Endothelial cell of umbilical vein (primary cell): ENCODE measurements around the gene NOL12. TPM values are rescaled to one million over a fixed set of nuclear protein-coding genes. Genes with fewer than 3 reads are reported as not detected.

Source experiments
- BruUV-seq: library from RNA; stranded (reverse); fragments of 400-500 nt; replicated peaks from 2 replicates; lab custom pipeline; 2021; lab: Mats Ljungman, UMichigan
- CTCF ChIA-PET: fragments of 300-600, 350-600 bp; sonication (Branson Sonifier 250); formaldehyde crosslinking; loops from one replicate; lab custom pipeline; 2021; ENCODE audit warnings: antibody characterized with exemption, inconsistent platforms; lab: Charles Lee
- POLR2A ChIA-PET: fragments of 300-600, 350-600 bp; sonication (Branson Sonifier 250); formaldehyde crosslinking; loops from one replicate; lab custom pipeline; 2021; ENCODE audit warnings: antibody characterized with exemption, inconsistent platforms; lab: Charles Lee
- DNase-seq: peaks from one replicate; pipeline ENCODE4 v3.0.0-alpha.2; 2011; ENCODE audit warnings: low read depth, low spot score
- FAIRE-seq: peaks from 2 replicates; lab custom pipeline; 2011; peaks lifted over from hg19 to GRCh38; lab: Jason Lieb, UNC
- H2AFZ ChIP-seq: 2 replicates; pipeline ENCODE4 v1.6.0; 2012; ENCODE audit warnings: low read depth, low read length, control low read depth, inconsistent platforms
- H3K27ac ChIP-seq: 2 replicates; pipeline ENCODE4 v1.5.1; 2011; ENCODE audit warnings: low read depth, mild to moderate bottlenecking, control low read depth, low read length, moderate library complexity; ENCODE audit not compliant: insufficient read depth
- H3K27me3 ChIP-seq, 2 experiments: 2 replicates each; pipeline versions ENCODE4 v1.6.0 to v1.6.1; 2011; ENCODE audit warnings: low read length in 2 of 2, mixed read lengths in 1 of 2; ENCODE audit not compliant: control insufficient read depth in 2 of 2, insufficient read depth in 2 of 2
- H3K36me3 ChIP-seq, 2 experiments: 2 replicates in 1 of 2; 3 replicates in 1 of 2; pipeline ENCODE4 v1.5.1; 2011; ENCODE audit warnings: low read length in 2 of 2, mild to moderate bottlenecking in 1 of 2, moderate library complexity in 1 of 2; ENCODE audit not compliant: control insufficient read depth in 2 of 2, insufficient read depth in 2 of 2; ENCODE audit errors: extremely low read depth in 1 of 2
- H3K4me1 ChIP-seq: 3 replicates; pipeline ENCODE4 v1.5.1; 2011; ENCODE audit warnings: mild to moderate bottlenecking, low read length; ENCODE audit not compliant: control insufficient read depth, insufficient read depth; ENCODE audit errors: extremely low read depth
- H3K4me2 ChIP-seq: 2 replicates; pipeline ENCODE4 v1.6.1; 2011; ENCODE audit warnings: low read length, control low read depth, mixed read lengths; ENCODE audit not compliant: insufficient read depth
- H3K4me3 ChIP-seq, 3 experiments: fragments of 200-600 bp in 1 of 3; sonication (generic), shearing (Covaris generic) in 1 of 3; replicated peaks in 1 of 3; 2 replicates each; pipeline ENCODE4 v1.5.1; 2011 to 2016; ENCODE audit warnings: control low read depth in 3 of 3, low read length in 3 of 3, mild to moderate bottlenecking in 2 of 3, inconsistent platforms in 1 of 3, low read depth in 1 of 3, moderate library complexity in 1 of 3; ENCODE audit not compliant: insufficient read depth in 1 of 3
- H3K79me2 ChIP-seq: 2 replicates; pipeline ENCODE4 v1.6.0; 2012; ENCODE audit warnings: low read length, inconsistent platforms; ENCODE audit not compliant: control insufficient read depth, insufficient read depth
- H3K9ac ChIP-seq: replicated peaks from 2 replicates; pipeline ENCODE3; 2011; ENCODE audit warnings: low read length, control low read depth; ENCODE audit not compliant: insufficient read depth; ENCODE audit errors: extremely low read depth
- H3K9me1 ChIP-seq: replicated peaks from 3 replicates; pipeline ENCODE4 v1.6.0; 2011; ENCODE audit warnings: mild to moderate bottlenecking, low read length; ENCODE audit not compliant: control insufficient read depth, insufficient read depth; ENCODE audit errors: extremely low read depth
- H3K9me3 ChIP-seq: replicated peaks from 2 replicates; pipeline ENCODE4 v1.5.1; 2012; ENCODE audit warnings: low read length, inconsistent platforms; ENCODE audit not compliant: control insufficient read depth, insufficient read depth
- H4K20me1 ChIP-seq: replicated peaks from 2 replicates; pipeline ENCODE3; 2011; ENCODE audit warnings: mild to moderate bottlenecking, low read length; ENCODE audit not compliant: control insufficient read depth, insufficient read depth; ENCODE audit errors: extremely low read depth
- EZH2 ChIP-seq: IDR thresholded peaks from 2 replicates; pipeline ENCODE4 v1.6.1; 2012; ENCODE audit warnings: borderline replicate concordance, low read depth, mild to moderate bottlenecking, moderate library complexity, low read length, inconsistent platforms; ENCODE audit not compliant: severe bottlenecking
- FOS ChIP-seq: IDR thresholded peaks from 2 replicates; pipeline ENCODE4 v1.6.1; 2011; ENCODE audit warnings: mild to moderate bottlenecking, low read length, moderate library complexity, borderline replicate concordance; ENCODE audit not compliant: insufficient read depth
- GATA2 ChIP-seq: IDR thresholded peaks from 2 replicates; pipeline ENCODE4 v1.7.0; 2011; ENCODE audit warnings: low read depth, mild to moderate bottlenecking, moderate library complexity, mixed read lengths, low read length; ENCODE audit not compliant: insufficient read length, insufficient read depth
- JUN ChIP-seq: IDR thresholded peaks from 2 replicates; pipeline ENCODE4 v1.6.1; 2011; ENCODE audit warnings: borderline replicate concordance, low read depth; ENCODE audit not compliant: insufficient read length, insufficient read depth
- MAX ChIP-seq: IDR thresholded peaks from 2 replicates; pipeline ENCODE4 v1.6.1; 2011; ENCODE audit not compliant: insufficient read depth, insufficient read length
- MYC ChIP-seq: IDR thresholded peaks from one replicate; pipeline ENCODE4 v1.6.1; 2011; ENCODE audit warnings: mild to moderate bottlenecking, low read depth, low read length
- POLR2A ChIP-seq: IDR thresholded peaks from 2 replicates; pipeline ENCODE4 v1.6.1; 2012; ENCODE audit warnings: low read depth, mild to moderate bottlenecking, control low read depth, low read length
- POLR2AphosphoS5 ChIP-seq: IDR thresholded peaks from 2 replicates; pipeline ENCODE4 v1.6.1; 2012; ENCODE audit warnings: low read depth, mild to moderate bottlenecking, control low read depth, low read length, moderate library complexity; ENCODE audit not compliant: insufficient read depth
- dilution Hi-C: fragments of 300-500 bp; cut with MboI; formaldehyde crosslinking; loops from one replicate; pipeline ENCODE4 v1.15.0; 2019; ENCODE audit warnings: low sequenced_read_pairs; ENCODE audit not compliant: extremely low pct_ligation_motif_present
- intact Hi-C: fragments of 100-400 bp; cut with micrococcal nuclease; formaldehyde crosslinking; loops from one replicate; pipeline ENCODE4 v1.10.0; 2022
- polyA plus RNA-seq, 4 experiments: library from polyadenylated mRNA; depleted of rRNA in 3 of 4; stranded (reverse) in 3 of 4; unstranded in 1 of 4; fragments of >200 nt; gene quantifications; 2 replicates each; pipeline versions ENCODE4 v1.2.1 to v1.2.3, GENCODE V29; 2011 to 2012; ENCODE audit warnings: missing spikeins in 1 of 4
- total RNA-seq: library from RNA; stranded (reverse); gene quantifications from 2 replicates; pipeline ENCODE4 v1.2.3, GENCODE V29; 2021
- TF ChIP-seq, protein P1 (sequence below), 2 donors: IDR thresholded peaks; 1 replicate in 1 of 2; 2 replicates in 1 of 2; pipeline ENCODE4 v1.5.1; 2011; ENCODE audit warnings: low read length in 2 of 2, mild to moderate bottlenecking in 2 of 2, moderate library complexity in 2 of 2, control low read depth in 1 of 2, inconsistent platforms in 1 of 2, low read depth in 1 of 2; ENCODE audit not compliant: insufficient read depth in 1 of 2; ENCODE audit errors: extremely low read depth in 1 of 2

NOL12 gene
- total and polyA plus RNA-seq, 2 donors (not counting 3 experiments of a cell fraction or from before 2014, with no cell fraction given), result 23.2 to 29.1 TPM

GRCh38 chr22:37726241-37726887 is 40.2 kb downstream of the NOL12 start:
- Histone ChIP-seq H3K4me3 (no peak overlapping the region), H3K79me2 (no peaks in the 10 kb centered on the region), H3K4me2 (no peak overlapping the region), H3K27ac (no peak overlapping the region), H3K27me3 (no peaks in the 10 kb centered on the region), H3K36me3 (no peaks in the 10 kb centered on the region), H3K9me1 (no peaks in the 10 kb centered on the region), H3K9me3 (no peaks in the 10 kb centered on the region), H4K20me1 (no peaks in the 10 kb centered on the region), H3K9ac (no peak overlapping the region), H2AFZ (no peak overlapping the region), H3K4me1 (no peaks in the 10 kb centered on the region)
- ChIA-PET POLR2A (interaction anchor here (0.7 kb wide), 1 partner anchor 185 kb away, joined by 4 read pairs; no protein-coding TSS in a partner anchor), CTCF (interaction anchor here (1.0 kb wide), 1 partner anchor 22 kb away, joined by 3 read pairs; no protein-coding TSS in a partner anchor)
- DNase-seq (no peak), FAIRE-seq (no peak)
- TF ChIP-seq JUN (no peak), POLR2AphosphoS5 (no peak), EZH2 (no peak)
- TF ChIP-seq, protein P1, sequence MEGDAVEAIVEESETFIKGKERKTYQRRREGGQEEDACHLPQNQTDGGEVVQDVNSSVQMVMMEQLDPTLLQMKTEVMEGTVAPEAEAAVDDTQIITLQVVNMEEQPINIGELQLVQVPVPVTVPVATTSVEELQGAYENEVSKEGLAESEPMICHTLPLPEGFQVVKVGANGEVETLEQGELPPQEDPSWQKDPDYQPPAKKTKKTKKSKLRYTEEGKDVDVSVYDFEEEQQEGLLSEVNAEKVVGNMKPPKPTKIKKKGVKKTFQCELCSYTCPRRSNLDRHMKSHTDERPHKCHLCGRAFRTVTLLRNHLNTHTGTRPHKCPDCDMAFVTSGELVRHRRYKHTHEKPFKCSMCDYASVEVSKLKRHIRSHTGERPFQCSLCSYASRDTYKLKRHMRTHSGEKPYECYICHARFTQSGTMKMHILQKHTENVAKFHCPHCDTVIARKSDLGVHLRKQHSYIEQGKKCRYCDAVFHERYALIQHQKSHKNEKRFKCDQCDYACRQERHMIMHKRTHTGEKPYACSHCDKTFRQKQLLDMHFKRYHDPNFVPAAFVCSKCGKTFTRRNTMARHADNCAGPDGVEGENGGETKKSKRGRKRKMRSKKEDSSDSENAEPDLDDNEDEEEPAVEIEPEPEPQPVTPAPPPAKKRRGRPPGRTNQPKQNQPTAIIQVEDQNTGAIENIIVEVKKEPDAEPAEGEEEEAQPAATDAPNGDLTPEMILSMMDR (IDR thresholded peaks at IDR 0.05; ENCODE audit: extremely low read depth in 1 of 2, insufficient read depth in 1 of 2, low read depth in 1 of 2, low read length in 2 of 2), result peak in 1 of 2 donors; percentile 8
- BruUV-seq, result no TSS peak
- intact Hi-C loops, result no loop called here
- dilution Hi-C loops, result no loop called here

DNA sequence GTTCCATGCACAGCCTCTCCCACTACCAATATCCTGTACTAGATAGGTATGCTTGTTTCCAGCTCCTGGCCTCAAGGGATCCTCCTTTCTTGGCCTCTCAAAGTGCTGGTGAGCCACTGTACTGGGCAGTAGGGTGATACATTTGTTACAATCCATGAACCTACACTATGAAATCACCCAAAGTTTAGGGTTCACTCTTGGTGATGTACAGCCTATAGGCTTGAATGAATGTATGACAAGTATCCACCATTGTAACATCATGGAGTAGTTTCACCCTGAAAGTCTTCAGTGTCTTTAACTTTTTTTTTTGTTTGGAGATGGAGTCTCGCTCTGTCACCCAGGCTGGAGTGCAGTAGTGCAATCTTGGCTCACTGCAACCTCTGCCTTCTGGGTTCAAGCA is 42.5 kb downstream of the NOL12 start:
- Histone ChIP-seq H3K9ac (no peak overlapping the region), H3K9me3 (no peaks in the 10 kb centered on the region), H3K36me3 (no peaks in the 10 kb centered on the region), H3K4me3 (no peak overlapping the region), H3K4me2 (no peak overlapping the region), H3K79me2 (no peaks in the 10 kb centered on the region), H3K9me1 (no peaks in the 10 kb centered on the region), H3K27me3 (no peaks in the 10 kb centered on the region), H2AFZ (no peak overlapping the region), H3K27ac (no peak overlapping the region), H3K4me1 (no peaks in the 10 kb centered on the region), H4K20me1 (no peaks in the 10 kb centered on the region)
- intact Hi-C loops, result no loop called here
- no peak for DNase-seq
- TF ChIP-seq MYC, result no peak
- TF ChIP-seq GATA2, result no peak
- TF ChIP-seq POLR2A, result no peak
- TF ChIP-seq, protein P1 (IDR thresholded peaks at IDR 0.05; ENCODE audit: extremely low read depth in 1 of 2, insufficient read depth in 1 of 2, low read depth in 1 of 2, low read length in 2 of 2), result no peak
- no peak for TF ChIP-seq MAX
- TF ChIP-seq FOS, result no peak
- TF ChIP-seq EZH2, result no peak
- TF ChIP-seq JUN, result no peak
- TF ChIP-seq POLR2AphosphoS5, result no peak
- dilution Hi-C loops, result no loop called here
- POLR2A ChIA-PET, result no interaction called here
- CTCF ChIA-PET, result interaction anchor here (0.8 to 4.3 kb wide), 4 partner anchors 14 to 122 kb away, joined by 3 to 17 read pairs (median 4); no protein-coding TSS in a partner anchor
- no TSS peak for BruUV-seq
- FAIRE-seq, result no peak
